Esophagus squamous epithelium (tissue), 4 donors: ENCODE data around the gene MAP3K9.

Source experiments
- CTCF ChIP-seq, 6 experiments: fragments of 450-650 bp in 4 of 6; fragments of 200-600 bp in 2 of 6; sonication (generic) in 2 of 6; IDR thresholded peaks; one replicate each; pipeline ENCODE4 v1.5.1; 2016 to 2019; ENCODE audit warnings: antibody characterized with exemption in 6 of 6, mild to moderate bottlenecking in 4 of 6, moderate library complexity in 4 of 6
- POLR2A ChIP-seq, 4 donors: fragments of 450-650 bp; IDR thresholded peaks; one replicate each; pipeline ENCODE4 v1.6.1; 2017; ENCODE audit warnings: antibody characterized with exemption in 4 of 4, mild to moderate bottlenecking in 4 of 4, moderate library complexity in 3 of 4

DNA sequence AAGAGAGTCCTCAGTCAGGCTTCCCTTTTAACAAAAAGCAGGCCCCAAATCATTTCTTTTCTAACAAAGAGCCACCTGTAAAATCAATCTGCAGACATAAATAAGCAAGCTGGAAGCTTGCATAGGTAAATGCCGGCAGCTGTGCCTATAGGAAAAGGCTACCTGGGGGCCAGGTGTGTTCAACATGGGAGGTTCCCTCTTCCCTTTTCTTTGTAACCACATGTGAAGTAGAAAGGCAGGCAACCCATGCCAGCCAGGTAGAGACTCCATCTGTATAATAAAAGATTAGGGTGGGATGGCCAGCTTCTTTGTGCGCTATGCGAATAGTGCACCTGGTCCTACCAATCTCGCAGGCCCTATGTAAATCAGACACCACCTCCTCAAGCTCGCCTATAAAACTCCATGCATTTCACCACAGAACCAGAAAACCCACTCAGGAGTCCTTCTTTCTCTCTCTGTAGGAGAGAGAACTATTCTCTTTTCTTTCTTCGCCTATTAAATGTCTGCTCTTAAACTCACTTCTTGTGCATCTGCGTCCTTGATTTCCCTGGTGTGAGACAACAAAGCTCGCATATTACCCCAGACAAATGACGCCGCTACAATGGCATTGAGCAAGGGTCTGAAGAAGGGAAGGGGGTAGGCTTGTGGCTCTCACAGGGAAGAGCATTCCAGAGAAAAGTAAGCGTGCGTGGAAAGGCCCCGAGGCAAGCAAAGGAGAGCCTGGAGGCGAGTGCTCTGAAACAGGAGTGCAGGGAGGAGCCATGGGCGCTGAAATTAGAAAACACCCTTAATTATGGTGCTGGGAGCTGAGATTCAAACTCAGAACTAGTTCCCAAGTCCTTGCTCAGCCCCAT is 100.4 kb downstream of the MAP3K9 start:
- TF ChIP-seq POLR2A (IDR thresholded peaks at IDR 0.05) (no peak), CTCF (IDR thresholded peaks at IDR 0.05) (no peak)
